ENCODE results near the gene ATAD3B. TPM values are rescaled to one million over a fixed set of nuclear protein-coding genes. Genes with fewer than 3 reads are reported as not detected.

Gene ATAD3B
- total RNA-seq, 1 donor from 2014 or later, result 63.0 TPM

DNA sequence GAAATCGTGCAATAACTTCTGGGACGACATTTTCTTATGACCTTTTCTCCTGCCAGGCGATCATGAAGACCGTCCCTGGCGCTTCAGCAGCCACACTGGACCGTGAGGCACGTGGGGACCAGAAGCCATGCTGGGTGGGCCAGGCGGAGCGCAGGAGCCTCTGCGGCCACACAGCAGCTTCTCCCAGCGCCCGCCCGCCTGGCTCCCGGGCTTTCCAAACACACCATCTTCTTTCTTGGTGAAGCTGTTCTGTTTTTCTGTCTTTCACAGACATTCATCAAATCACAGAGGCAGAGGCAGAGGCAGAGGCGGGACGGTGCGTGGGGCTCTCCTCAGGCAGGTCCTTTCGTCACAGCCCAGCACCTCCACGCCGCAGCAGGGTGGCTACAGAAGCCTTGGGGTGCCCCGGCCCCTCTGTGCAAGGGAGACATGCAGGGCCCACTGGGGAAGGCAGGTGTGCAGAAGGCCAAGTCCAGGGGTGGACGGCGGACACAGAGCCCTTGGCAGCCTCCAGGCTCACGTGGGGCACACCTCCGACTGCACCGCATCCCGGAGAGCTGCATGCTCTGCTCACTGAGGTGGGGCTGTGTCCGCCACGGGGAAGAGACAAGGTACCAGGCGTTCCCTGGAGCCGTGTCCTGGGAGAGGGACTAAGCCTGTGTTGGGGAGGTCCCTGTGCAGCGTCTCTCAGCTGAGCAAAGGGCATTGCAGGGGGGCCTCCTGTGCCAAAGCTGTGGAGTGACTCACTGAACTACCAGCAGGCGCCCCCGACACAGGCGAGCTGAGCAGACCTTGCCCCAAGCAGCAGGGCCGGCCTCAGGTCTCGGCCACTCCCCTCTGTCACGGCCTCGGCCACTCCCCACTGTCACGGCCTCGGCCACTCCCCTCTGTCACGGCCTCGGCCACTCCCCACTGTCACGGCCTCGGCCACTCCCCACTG, 71.5 kb downstream of the ATAD3B start:
- Histone ChIP-seq H3K4me2 (ENCODE audit: low read length) (no peak overlapping the region), H3K9me3 (ENCODE audit: insufficient read depth, low read depth, low read length) (no peaks in the 10 kb centered on the region), H3K4me1 (ENCODE audit: insufficient read depth, low read length) (peaks cover 13% of the 10 kb centered on the region), H3K79me2 (ENCODE audit: insufficient read depth, low read length) (peaks cover 15% of the 10 kb centered on the region), H3K27ac (ENCODE audit: low read depth, low read length) (no peak overlapping the region), H3K27me3 (ENCODE audit: insufficient read depth, low read length) (no peaks in the 10 kb centered on the region), H3K4me3 (ENCODE audit: insufficient read depth, low read depth, low read length) (no peak overlapping the region), H4K20me1 (ENCODE audit: insufficient read depth, low read length) (peaks cover 28% of the 10 kb centered on the region), H2AFZ (ENCODE audit: low read depth, low read length) (no peak overlapping the region), H3K36me3 (ENCODE audit: insufficient read depth, low read length) (peaks cover 1% of the 10 kb centered on the region), H3K9ac (ENCODE audit: low read length) (no peak overlapping the region)
- H3K36me3 Mint-ChIP-seq (ENCODE audit: low read depth, unreplicated experiment), result peaks cover 11% of the 10 kb centered on the region
- no peak overlapping the region for H3K4me3 Mint-ChIP-seq (ENCODE audit: unreplicated experiment)
- H3K4me1 Mint-ChIP-seq (ENCODE audit: low read depth, unreplicated experiment), result peaks cover 4% of the 10 kb centered on the region
- no peak for FAIRE-seq
- no peaks in the 10 kb centered on the region for H3K27me3 Mint-ChIP-seq (ENCODE audit: low read depth, unreplicated experiment)
- H3K9me3 Mint-ChIP-seq (ENCODE audit: unreplicated experiment), result no peaks in the 10 kb centered on the region
- no peak overlapping the region for H3K27ac Mint-ChIP-seq (ENCODE audit: unreplicated experiment)
- DNase-seq (ENCODE audit: low read depth), result no peak
- no peak for TF ChIP-seq EZH2 (IDR thresholded peaks at IDR 0.05; ENCODE audit: insufficient read depth, low read length)
- TF ChIP-seq, protein P1, sequence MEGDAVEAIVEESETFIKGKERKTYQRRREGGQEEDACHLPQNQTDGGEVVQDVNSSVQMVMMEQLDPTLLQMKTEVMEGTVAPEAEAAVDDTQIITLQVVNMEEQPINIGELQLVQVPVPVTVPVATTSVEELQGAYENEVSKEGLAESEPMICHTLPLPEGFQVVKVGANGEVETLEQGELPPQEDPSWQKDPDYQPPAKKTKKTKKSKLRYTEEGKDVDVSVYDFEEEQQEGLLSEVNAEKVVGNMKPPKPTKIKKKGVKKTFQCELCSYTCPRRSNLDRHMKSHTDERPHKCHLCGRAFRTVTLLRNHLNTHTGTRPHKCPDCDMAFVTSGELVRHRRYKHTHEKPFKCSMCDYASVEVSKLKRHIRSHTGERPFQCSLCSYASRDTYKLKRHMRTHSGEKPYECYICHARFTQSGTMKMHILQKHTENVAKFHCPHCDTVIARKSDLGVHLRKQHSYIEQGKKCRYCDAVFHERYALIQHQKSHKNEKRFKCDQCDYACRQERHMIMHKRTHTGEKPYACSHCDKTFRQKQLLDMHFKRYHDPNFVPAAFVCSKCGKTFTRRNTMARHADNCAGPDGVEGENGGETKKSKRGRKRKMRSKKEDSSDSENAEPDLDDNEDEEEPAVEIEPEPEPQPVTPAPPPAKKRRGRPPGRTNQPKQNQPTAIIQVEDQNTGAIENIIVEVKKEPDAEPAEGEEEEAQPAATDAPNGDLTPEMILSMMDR (IDR thresholded peaks at IDR 0.05; ENCODE audit: insufficient read depth, low read depth, low read length), result no peak

DNA sequence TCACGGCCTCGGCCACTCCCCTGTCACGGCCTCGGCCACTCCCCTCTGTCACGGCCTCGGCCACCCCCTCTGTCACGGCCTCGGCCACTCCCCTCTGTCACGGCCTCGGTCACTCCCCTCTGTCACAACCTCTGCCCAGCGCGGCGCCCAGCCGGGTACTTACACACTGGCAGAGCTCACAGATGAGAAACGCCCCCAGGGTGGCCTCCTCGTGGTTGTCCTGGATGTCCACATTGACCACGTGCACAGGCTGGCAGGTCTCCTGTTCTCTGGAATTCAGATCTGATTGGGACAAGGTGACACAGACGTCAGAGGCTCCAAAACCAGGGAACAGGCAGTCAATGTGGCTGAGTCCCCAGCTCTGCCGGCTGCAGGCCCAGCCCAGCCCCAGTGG, 72.1 kb downstream of the ATAD3B start:
- H3K9ac ChIP-seq (ENCODE audit: low read length), result no peak overlapping the region
- peaks cover 8% of the 10 kb centered on the region for H3K79me2 ChIP-seq (ENCODE audit: insufficient read depth, low read length)
- H3K27ac ChIP-seq (ENCODE audit: low read depth, low read length), result no peak overlapping the region
- Mint-ChIP-seq H3K4me1 (ENCODE audit: low read depth, unreplicated experiment) (peaks cover 1% of the 10 kb centered on the region), H3K27ac (ENCODE audit: unreplicated experiment) (no peak overlapping the region), H3K4me3 (ENCODE audit: unreplicated experiment) (no peak overlapping the region), H3K27me3 (ENCODE audit: low read depth, unreplicated experiment) (no peaks in the 10 kb centered on the region), H3K36me3 (ENCODE audit: low read depth, unreplicated experiment) (peaks cover 8% of the 10 kb centered on the region), H3K9me3 (ENCODE audit: unreplicated experiment) (no peaks in the 10 kb centered on the region)
- peaks cover 23% of the 10 kb centered on the region for H4K20me1 ChIP-seq (ENCODE audit: insufficient read depth, low read length)
- H3K4me1 ChIP-seq (ENCODE audit: insufficient read depth, low read length), result peaks cover 13% of the 10 kb centered on the region
- DNase-seq (ENCODE audit: low read depth) (no peak), FAIRE-seq (no peak)
- TF ChIP-seq, protein P1 (IDR thresholded peaks at IDR 0.05; ENCODE audit: insufficient read depth, low read depth, low read length), result no peak
- no peak for TF ChIP-seq EZH2 (IDR thresholded peaks at IDR 0.05; ENCODE audit: insufficient read depth, low read length)
- no peak overlapping the region for H2AFZ ChIP-seq (ENCODE audit: low read depth, low read length)
- H3K9me3 ChIP-seq (ENCODE audit: insufficient read depth, low read depth, low read length), result no peaks in the 10 kb centered on the region
- no peak overlapping the region for H3K4me2 ChIP-seq (ENCODE audit: low read length)
- H3K36me3 ChIP-seq (ENCODE audit: insufficient read depth, low read length), result no peaks in the 10 kb centered on the region
- no peak overlapping the region for H3K4me3 ChIP-seq (ENCODE audit: insufficient read depth, low read depth, low read length)
- no peaks in the 10 kb centered on the region for H3K27me3 ChIP-seq (ENCODE audit: insufficient read depth, low read length)

DNA sequence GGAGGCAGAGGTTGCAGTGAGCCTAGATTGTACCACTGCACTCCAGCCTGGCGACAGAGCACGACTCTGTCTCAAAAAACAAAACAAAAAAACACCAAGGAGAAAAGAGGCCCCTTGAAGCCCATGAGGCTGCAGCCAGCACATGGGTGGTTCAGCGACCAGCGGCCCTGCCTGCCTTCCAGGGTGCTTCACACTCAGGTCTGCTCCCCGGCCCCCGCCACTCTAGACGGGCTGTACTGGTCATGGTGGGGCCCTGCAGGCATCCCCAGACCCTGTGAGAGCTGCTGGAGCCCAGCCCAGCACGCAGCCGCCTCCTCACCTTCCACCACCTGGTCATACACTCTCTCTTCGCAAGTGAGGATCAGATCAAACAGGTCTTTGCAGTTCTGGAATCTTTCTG, 73.0 kb downstream of the ATAD3B start:
- Mint-ChIP-seq H3K4me1 (ENCODE audit: low read depth, unreplicated experiment) (peaks cover 2% of the 10 kb centered on the region), H3K27ac (ENCODE audit: unreplicated experiment) (no peak overlapping the region), H3K36me3 (ENCODE audit: low read depth, unreplicated experiment) (peaks cover 7% of the 10 kb centered on the region), H3K4me3 (ENCODE audit: unreplicated experiment) (no peak overlapping the region), H3K9me3 (ENCODE audit: unreplicated experiment) (no peaks in the 10 kb centered on the region), H3K27me3 (ENCODE audit: low read depth, unreplicated experiment) (no peaks in the 10 kb centered on the region)
- Histone ChIP-seq H4K20me1 (ENCODE audit: insufficient read depth, low read length) (peaks cover 19% of the 10 kb centered on the region), H3K27ac (ENCODE audit: low read depth, low read length) (no peak overlapping the region), H3K79me2 (ENCODE audit: insufficient read depth, low read length) (no peaks in the 10 kb centered on the region), H3K4me1 (ENCODE audit: insufficient read depth, low read length) (peaks cover 6% of the 10 kb centered on the region), H2AFZ (ENCODE audit: low read depth, low read length) (no peak overlapping the region), H3K4me2 (ENCODE audit: low read length) (no peak overlapping the region), H3K9me3 (ENCODE audit: insufficient read depth, low read depth, low read length) (no peaks in the 10 kb centered on the region), H3K9ac (ENCODE audit: low read length) (no peak overlapping the region), H3K27me3 (ENCODE audit: insufficient read depth, low read length) (no peaks in the 10 kb centered on the region), H3K36me3 (ENCODE audit: insufficient read depth, low read length) (no peaks in the 10 kb centered on the region), H3K4me3 (ENCODE audit: insufficient read depth, low read depth, low read length) (no peak overlapping the region)
- TF ChIP-seq, protein P1 (IDR thresholded peaks at IDR 0.05; ENCODE audit: insufficient read depth, low read depth, low read length), result no peak
- no peak for TF ChIP-seq EZH2 (IDR thresholded peaks at IDR 0.05; ENCODE audit: insufficient read depth, low read length)
- no peak for FAIRE-seq
- no peak for DNase-seq (ENCODE audit: low read depth)
